H1 (cell line): ENCODE data around the gene PAIP1. TPM values are rescaled to one million over a fixed set of nuclear protein-coding genes. Genes with fewer than 3 reads are reported as not detected.

ENCODE experiments used
- BACH1 ChIP-seq: IDR thresholded peaks from 2 replicates; pipeline ENCODE4 v1.6.1; 2012; ENCODE audit warnings: low read length, improper control_type of control experiment
- CHD2 ChIP-seq: IDR thresholded peaks from 2 replicates; pipeline ENCODE4 v1.6.1; 2012; ENCODE audit warnings: low read length, improper control_type of control experiment
- JUND ChIP-seq: IDR thresholded peaks from 2 replicates; pipeline ENCODE4 v1.6.1; 2011; ENCODE audit warnings: mild to moderate bottlenecking, improper control_type of control experiment, low read length
- NANOG ChIP-seq: IDR thresholded peaks from 2 replicates; pipeline ENCODE4 v1.6.1; 2011; ENCODE audit warnings: low read length, low read depth, mild to moderate bottlenecking, inconsistent platforms; ENCODE audit not compliant: insufficient read depth, poor library complexity, severe bottlenecking
- NRF1 ChIP-seq: IDR thresholded peaks from 2 replicates; pipeline ENCODE4 v1.6.1; 2011; ENCODE audit warnings: mild to moderate bottlenecking, low read depth, low read length, improper control_type of control experiment
- POLR2AphosphoS5 ChIP-seq: IDR thresholded peaks from 2 replicates; pipeline ENCODE4 v1.6.1; 2011; ENCODE audit warnings: low read depth, low read length
- RBBP5 ChIP-seq: IDR thresholded peaks from 2 replicates; pipeline ENCODE4 v1.7.1; 2012; ENCODE audit warnings: low read depth, mild to moderate bottlenecking, inconsistent platforms, low read length, moderate library complexity, borderline replicate concordance
- SIRT6 ChIP-seq: IDR thresholded peaks from one replicate; pipeline ENCODE4 v1.7.1; 2012; ENCODE audit warnings: low read length, inconsistent platforms
- SUZ12 ChIP-seq: fragments of 200-600 bp; sonication (generic); IDR thresholded peaks from 2 replicates; pipeline ENCODE4 v1.6.1; 2012; ENCODE audit warnings: mild to moderate bottlenecking, inconsistent platforms, low read length, moderate library complexity, mixed read lengths
- TEAD4 ChIP-seq: IDR thresholded peaks from 2 replicates; pipeline ENCODE4 v1.6.1; 2012; ENCODE audit warnings: low read depth, low read length, inconsistent platforms, mixed read lengths
- ZNF274 ChIP-seq: IDR thresholded peaks from 2 replicates; pipeline ENCODE4 v1.7.0; 2012; ENCODE audit warnings: low read length, borderline replicate concordance; ENCODE audit errors: extremely low read depth
- polyA plus RNA-seq, 7 experiments: library from polyadenylated mRNA; depleted of rRNA in 3 of 7; stranded (reverse) in 5 of 7; unstranded in 2 of 7; fragments of >200 nt in 5 of 7; fragments of 200-250 nt in 2 of 7; gene quantifications; 1 replicate in 5 of 7; 2 replicates in 1 of 7; 4 replicates in 1 of 7; pipeline versions ENCODE4 v1.2.1 to v1.2.3, GENCODE V29; 2011 to 2013; ENCODE audit warnings: missing spikeins in 2 of 7, mixed read lengths in 2 of 7
- total RNA-seq: library from RNA; stranded (reverse); fragmentation: NEBNext Ultra II Directional; extraction: Animal tissue kit (Norgen Biotek cat#: 25700); gene quantifications from 2 replicates; pipeline ENCODE4 v1.2.1, GENCODE V29; 2021

PAIP1 gene
- total and polyA plus RNA-seq, 2 of the 8 experiments (the other 6 are each of a cell fraction or from before 2014, with no cell fraction given): 62.9 to 89.5 TPM

- no peak; the same call in 1 of the 2 replicates for TF ChIP-seq POLR2AphosphoS5
- no peak for TF ChIP-seq NANOG
- TF ChIP-seq RBBP5: peak; percentile 74
- no peak for TF ChIP-seq SIRT6
- TF ChIP-seq JUND: no peak
- TF ChIP-seq NRF1: no peak
- no peak for TF ChIP-seq SUZ12
- TF ChIP-seq BACH1: no peak
- TF ChIP-seq CHD2: no peak
- no peak for TF ChIP-seq TEAD4
- no peak for TF ChIP-seq ZNF274
Measured at GRCh38 chr5:43602461-43603343, 45.8 kb upstream of the PAIP1 start, which contains the start of gene NNT (continued).
